ENCODE data around the gene KCND3.
A peak's percentile ranks its signal among the peaks of the same experiment; 100 is the strongest.

KCND3 gene

DNA sequence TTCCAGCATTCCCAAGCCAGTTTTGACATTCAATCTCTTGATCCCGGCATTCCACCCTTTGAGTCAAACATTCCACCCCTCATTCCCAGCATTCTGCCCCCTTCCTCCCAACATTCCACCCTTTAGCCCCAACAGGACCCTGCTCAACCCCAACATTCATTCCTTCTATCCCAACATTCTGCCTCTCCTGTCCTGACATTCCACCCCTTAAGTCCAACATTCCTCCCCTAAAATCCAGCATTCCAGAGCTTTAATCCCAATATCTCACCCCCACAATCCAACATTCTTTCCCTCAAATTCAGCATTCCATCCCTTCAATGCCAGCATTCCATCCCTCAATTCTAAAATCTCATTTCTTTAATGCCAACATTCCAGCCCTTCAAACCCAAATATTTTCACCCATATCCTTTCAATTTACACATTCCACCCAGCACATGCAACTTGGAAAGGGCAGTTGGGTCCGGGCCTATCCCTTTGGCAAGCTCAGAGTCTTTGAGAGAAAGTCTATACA lies 210.9 kb downstream of the KCND3 start:
- no peak for DNase-seq (ENCODE audit: low read depth, low spot score)

- no peak for DNase-seq (ENCODE audit: low read depth, low spot score)
Observed at GRCh38 chr1:111778066-111778465, 211.4 kb downstream of the KCND3 start.

- DNase-seq (ENCODE audit: low read depth, low spot score) = no peak
Observed at GRCh38 chr1:111777301-111777700, 212.2 kb downstream of the KCND3 start.

DNA sequence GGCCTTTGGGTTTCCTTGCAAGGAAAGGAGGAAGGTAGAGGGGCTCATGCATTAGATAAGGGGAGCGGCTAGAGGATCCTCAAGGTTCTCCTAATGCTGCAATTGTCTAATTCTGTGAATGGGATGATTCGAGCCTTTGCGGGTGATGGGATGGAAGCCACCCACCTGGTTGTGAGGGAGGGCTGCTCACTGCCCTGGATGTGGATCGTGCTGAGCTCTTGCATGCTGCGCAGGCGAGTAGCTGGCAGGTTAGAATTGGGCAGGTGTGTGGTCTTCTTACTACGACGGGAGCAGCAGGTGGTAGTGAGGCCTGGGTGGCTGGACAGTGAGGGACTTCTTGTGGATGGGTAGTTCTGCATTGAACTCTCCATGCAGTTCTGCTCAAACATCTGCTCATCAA lies 212.6 kb downstream of the KCND3 start:
- no peak for DNase-seq (ENCODE audit: low read depth, low spot score)

GRCh38 chr1:111776391-111776790 lies 213.1 kb downstream of the KCND3 start:
- no peak for DNase-seq (ENCODE audit: low read depth, low spot score)

GRCh38 chr1:111775966-111776365 lies 213.5 kb downstream of the KCND3 start:
- DNase-seq (ENCODE audit: low read depth, low spot score) = no peak

DNA sequence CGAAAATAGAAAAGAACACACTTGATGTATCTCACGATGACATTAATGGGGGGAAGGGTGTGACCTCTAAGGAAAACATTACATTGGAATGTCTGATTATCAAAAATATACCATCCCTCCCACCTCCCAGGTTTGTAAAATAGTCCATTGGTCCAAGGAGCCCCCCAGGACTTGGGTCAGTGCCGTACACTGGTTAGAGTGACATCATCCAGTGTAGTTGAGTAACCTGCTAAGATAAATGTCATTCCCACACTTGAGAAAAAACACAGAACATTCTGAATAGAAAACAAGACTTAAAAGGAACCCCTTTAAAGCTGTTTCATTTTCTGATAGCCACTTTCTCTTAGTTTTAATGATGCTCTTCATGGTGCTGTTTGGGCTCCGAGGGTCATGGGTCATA lies 218.6 kb downstream of the KCND3 start:
- DNase-seq (ENCODE audit: low read depth, low spot score) = no peak

DNA sequence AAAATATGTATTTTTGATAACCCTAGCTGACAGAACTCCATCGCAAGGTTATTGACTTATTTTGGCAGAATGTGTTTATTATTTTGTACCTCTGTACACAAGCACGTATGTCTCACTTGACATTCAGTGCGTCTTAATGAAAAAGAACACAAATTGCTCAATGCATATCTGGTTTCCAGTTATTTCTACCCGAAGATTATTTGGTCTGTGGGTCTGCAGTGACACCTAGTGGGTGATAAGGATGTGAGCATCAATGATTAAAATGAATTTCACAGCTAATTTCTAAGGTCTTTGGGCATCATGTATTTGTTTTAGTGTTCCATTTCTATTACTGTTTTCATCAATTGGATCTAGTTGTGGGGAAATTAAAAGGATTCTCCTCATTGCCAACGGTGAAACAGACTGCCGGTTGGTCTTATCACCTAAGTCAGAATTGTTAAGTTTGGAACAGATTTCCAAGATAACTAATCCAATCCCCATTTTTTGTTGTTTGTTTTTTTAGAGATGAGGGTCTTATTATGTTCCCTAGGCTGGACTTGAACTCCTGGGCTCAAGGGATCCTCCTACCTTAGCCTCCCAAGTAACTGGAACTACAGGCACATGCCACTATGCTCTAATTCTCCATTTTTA lies 219.8 kb downstream of the KCND3 start:
- peak; percentile 39 for DNase-seq (ENCODE audit: low read depth, low spot score)

- no peak for DNase-seq (ENCODE audit: low read depth, low spot score)
Observed at GRCh38 chr1:111768625-111769024, 220.8 kb downstream of the KCND3 start.

DNA sequence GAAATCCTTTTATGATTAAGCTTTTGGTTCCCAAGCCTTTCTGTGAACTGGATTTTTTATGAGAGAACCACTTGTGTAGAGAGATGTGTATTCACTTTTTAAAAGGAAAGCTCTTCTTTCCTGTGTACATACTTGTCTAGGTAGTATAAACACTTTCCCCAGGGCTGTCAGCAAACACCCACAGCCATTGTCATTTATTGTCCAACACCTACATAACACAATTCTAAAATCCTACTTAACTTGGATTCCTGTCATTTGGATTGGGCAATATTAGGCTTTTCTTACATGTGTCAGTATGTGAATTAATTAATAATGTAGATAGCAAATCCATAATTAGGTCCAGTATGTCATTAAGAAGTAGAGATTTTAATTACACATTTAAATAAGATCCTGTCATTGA lies 221.4 kb downstream of the KCND3 start:
- no peak for DNase-seq (ENCODE audit: low read depth, low spot score)

GRCh38 chr1:111762332-111762731 lies 227.1 kb downstream of the KCND3 start:
- DNase-seq (ENCODE audit: low read depth, low spot score) = no peak

- no peak for DNase-seq (ENCODE audit: low read depth, low spot score)
Observed at GRCh38 chr1:111761717-111762116, 227.8 kb downstream of the KCND3 start.

DNA sequence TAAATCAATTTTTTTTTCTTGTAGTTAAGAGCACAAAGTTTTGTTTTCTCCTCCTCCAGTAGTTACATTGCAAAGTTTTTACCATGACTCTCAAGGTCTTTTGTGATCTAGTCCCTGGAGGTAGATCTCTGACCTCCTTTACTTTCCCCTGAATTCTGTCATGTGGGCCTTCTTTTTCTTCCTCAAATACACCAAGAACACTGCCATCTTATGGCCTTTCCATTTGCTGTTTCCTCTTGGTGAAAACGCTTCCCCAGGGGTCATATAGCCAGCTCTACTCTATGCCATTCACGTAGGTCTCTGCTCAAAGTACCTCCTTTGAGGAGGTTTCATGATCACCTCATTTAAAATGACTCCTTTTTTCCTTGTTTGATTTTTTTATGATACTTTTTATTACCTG lies 231.1 kb downstream of the KCND3 start:
- DNase-seq (ENCODE audit: low read depth, low spot score) = no peak

DNA sequence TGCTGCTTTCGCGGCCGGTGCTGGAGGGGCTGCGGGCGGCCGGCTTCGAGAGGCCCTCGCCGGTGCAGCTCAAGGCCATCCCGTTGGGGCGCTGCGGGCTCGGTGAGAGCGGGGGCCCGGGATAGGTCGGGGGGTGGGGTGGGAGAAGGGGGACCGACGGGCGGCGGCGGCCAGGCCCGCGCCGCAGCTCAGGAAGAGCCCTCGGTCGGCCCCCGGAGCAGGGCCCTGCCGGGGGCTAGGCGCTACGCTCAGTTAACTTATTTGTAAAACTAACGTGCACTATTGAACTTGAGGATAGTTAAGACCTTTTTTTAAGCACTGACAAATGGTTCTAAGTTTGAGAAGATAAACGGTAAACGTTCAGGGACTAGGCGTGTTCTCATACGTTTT lies 233.3 kb downstream of the KCND3 start:
- no peak for DNase-seq (ENCODE audit: low read depth, low spot score)

DNA sequence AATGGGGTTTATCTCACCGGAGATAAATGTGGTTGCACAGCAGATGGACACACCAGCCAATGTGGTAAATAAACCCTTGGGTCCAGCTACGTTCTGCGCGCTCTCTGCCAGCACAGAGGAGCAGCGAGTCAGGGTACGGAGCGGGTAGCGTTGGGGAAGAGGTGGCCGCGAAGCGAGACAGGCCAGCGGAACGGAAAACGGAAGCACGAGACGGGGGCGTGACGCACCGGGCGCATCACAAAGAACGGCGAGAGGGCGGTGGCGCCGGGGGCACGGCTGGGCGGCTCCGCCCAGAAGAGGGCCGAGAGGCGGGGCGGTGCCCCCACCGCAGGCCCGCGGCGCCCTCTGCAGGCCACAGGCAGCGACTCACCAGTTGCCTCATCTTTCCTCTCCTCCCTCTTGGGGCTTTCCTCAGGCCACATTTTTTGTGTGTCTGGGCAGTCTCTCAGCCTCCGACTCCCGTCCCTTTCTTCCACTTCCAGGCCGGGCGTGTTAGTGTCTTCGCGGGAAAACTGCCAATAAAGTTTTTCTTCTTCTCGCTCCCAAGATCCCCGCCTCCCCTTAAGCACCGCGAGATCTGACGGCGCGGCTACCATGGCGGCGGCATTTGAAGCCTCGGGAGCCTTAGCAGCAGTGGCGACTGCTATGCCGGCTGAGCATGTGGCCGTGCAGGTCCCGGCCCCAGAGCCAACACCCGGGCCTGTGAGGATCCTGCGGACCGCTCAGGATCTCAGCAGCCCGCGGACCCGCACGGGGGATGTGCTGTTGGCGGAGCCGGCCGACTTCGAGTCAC lies 233.9 kb downstream of the KCND3 start, which contains the start of gene DDX20:
TSS of gene DDX20 (plus strand) at position 571 of the 793 bp plus-strand sequence. CDS start at position 595, 24 bp downstream.
- DNase-seq (ENCODE audit: low read depth, low spot score) = peak; percentile 92

DNA sequence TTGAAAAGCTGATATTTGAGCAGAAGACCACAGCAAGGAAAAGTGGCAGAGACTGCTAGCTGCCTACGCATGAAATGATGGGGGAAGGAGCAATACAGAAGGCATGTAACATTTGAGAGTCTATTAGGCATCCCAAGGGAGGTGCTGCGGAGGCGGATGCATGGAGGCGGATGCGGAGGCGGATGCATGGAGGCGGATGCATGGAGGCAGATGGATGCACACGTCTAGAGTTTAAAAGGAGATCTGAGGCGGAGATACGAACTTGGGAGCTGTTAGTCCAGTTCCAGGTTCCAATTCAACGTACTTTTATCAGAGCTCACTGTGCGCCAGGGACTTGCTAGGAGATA lies 234.5 kb downstream of the KCND3 start:
- DNase-seq (ENCODE audit: low read depth, low spot score) = no peak

- no peak for DNase-seq (ENCODE audit: low read depth, low spot score)
Observed at GRCh38 chr1:111751906-111752575, 237.4 kb downstream of the KCND3 start.

DNA sequence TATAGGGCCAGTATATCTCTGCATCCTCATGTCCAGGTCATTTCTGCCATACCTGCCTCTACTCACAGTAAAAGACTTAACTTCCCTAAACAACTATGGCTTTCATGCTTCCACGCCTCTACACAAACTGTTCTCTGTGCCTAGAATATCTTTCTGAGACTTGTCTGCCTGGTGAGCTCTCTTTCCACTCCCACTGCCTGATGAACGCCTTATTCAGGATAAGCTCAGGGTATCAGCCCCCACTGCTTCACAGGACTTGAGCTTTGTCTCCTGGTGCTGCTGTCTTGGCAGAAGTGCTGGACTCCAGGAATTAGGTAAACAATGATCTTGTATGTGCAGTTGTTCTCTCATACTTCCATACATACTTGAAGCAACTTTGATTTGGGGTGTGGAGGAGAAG lies 238.6 kb downstream of the KCND3 start:
- DNase-seq (ENCODE audit: low read depth, low spot score) = no peak

DNA sequence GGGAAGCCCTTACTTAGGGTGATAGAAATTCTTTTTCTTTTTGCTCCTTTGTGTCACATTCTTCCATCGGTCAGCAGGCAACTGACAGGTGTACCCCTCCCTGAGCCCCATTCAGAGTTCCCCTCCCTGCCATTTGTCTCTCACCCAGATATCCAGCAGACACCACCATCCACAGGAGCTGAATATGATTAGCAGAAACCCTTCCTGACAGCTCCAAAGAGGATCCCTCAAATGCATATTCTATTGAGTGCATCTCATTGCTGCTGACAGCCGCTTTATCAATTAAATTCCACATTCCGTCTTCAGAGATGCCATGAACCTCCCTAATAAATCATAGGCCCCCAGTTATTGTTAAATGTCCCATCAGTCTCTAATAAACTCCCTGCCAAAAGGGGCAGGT lies 239.8 kb downstream of the KCND3 start:
- no peak for DNase-seq (ENCODE audit: low read depth, low spot score)

DNA sequence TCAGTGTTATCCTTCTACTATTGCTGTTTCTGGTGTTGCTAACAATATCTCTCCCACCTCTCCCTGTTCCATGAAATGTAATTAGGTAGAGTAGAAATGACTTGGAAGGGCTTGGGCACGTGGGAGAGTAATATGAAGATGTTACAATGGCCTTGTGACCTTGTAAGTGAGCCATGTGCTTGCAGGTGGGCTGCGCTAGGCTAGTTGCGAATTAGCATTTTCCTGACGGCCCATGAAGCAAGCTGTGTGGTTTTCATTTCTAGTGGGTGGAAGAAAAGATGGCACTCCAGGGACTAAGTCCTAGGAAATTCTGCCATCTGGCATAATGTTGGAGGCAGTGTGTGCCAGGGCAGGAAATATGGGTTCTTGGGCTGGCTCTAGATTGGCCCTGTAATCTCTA lies 241.5 kb downstream of the KCND3 start:
- DNase-seq (ENCODE audit: low read depth, low spot score) = no peak

DNA sequence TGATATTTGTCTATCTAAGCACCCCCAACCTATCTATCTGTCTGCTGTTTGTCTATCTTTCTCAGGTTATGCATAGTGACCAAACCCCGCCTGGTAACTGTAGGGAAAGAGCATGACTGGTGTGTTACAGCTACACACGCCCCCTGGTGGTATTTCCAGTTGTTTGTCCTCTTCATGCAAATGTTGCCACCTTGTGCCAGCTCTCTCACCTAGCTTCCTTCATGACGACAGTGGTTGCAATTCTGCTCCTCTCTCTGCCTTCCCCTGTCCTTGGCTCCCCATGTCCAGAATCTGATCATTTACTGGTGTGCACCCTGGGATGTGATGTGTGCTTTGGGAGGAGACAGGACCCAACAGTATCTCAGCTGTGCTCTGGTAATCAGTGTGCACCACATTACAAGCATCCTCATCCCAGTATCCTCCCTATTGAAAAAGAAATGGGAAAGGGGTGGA lies 242.2 kb downstream of the KCND3 start:
- no peak for DNase-seq (ENCODE audit: low read depth, low spot score)

DNA sequence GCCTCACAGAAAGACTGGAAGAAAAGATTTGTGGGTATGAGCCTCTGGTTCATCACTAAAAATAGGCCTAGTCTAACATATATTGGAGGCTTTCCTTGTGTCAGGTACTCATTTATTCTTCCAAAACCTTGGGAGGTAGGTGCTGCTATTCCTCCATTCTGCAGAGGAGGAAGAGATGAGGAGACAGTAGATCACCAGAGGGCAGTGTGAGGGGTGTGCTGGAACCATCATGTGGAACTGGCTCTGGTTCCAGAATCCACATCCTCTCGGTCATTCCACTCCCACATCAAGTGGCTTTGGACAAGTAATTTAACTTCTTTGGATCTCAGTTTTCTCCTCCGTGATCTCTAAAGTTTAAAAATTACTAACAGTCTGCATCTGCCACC lies 242.9 kb downstream of the KCND3 start:
- DNase-seq (ENCODE audit: low read depth, low spot score) = no peak

Data from smooth muscle cell of the brain vasculature (primary cell).